MM.1S (cell line): ENCODE data around the gene ARHGAP45.

ENCODE experiments used
- DNase-seq: peaks from one replicate; pipeline ENCODE4 v3.0.0-alpha.2; 2015
- H2AFZ ChIP-seq: fragments of 300-600 bp; sonication (generic); 2 replicates; pipeline ENCODE4 v1.6.0; 2016; ENCODE audit warnings: antibody characterized with exemption, low read length
- H3F3A ChIP-seq: fragments of 300-600 bp; sonication (generic); 2 replicates; pipeline ENCODE4 v1.6.1; 2016; ENCODE audit warnings: mild to moderate bottlenecking, antibody characterized with exemption, low read length, moderate library complexity, mixed read lengths; ENCODE audit not compliant: insufficient read depth
- H3K27ac ChIP-seq: fragments of 300-600 bp; sonication (generic); 2 replicates; pipeline ENCODE4 v1.5.1; 2016; ENCODE audit warnings: mild to moderate bottlenecking, low read length
- H3K27me3 ChIP-seq: fragments of 300-600 bp; sonication (generic); replicated peaks from 2 replicates; pipeline ENCODE4 v1.6.0; 2016; ENCODE audit warnings: low read length; ENCODE audit not compliant: insufficient read depth
- H3K36me3 ChIP-seq: fragments of 300-600 bp; sonication (generic); replicated peaks from 2 replicates; pipeline ENCODE4 v1.6.1; 2016; ENCODE audit warnings: mild to moderate bottlenecking, low read length, mixed read lengths; ENCODE audit not compliant: insufficient read depth
- H3K4me1 ChIP-seq: fragments of 300-600 bp; sonication (generic); 2 replicates; pipeline ENCODE4 v1.6.1; 2016; ENCODE audit warnings: low read length, mixed read lengths
- H3K4me2 ChIP-seq: fragments of 300-600 bp; sonication (generic); 2 replicates; pipeline ENCODE4 v1.6.0; 2016; ENCODE audit warnings: low read depth, low read length
- H3K4me3 ChIP-seq: fragments of 300-600 bp; sonication (generic); 2 replicates; pipeline ENCODE4 v1.5.1; 2016; ENCODE audit warnings: low read length, mixed read lengths
- H3K79me2 ChIP-seq: fragments of 300-600 bp; sonication (generic); 2 replicates; pipeline ENCODE4 v1.6.1; 2016; ENCODE audit warnings: mixed run types, low read length, mixed read lengths
- H3K9ac ChIP-seq: fragments of 300-600 bp; sonication (generic); 2 replicates; pipeline ENCODE4 v1.6.1; 2016; ENCODE audit warnings: low read length, mixed read lengths
- H3K9me2 ChIP-seq: fragments of 300-600 bp; sonication (generic); replicated peaks from 2 replicates; pipeline ENCODE4 v1.6.1; 2016; ENCODE audit warnings: mild to moderate bottlenecking, low read length, mixed read lengths; ENCODE audit not compliant: insufficient read depth
- H3K9me3 ChIP-seq: fragments of 300-600 bp; sonication (generic); replicated peaks from 2 replicates; pipeline ENCODE4 v1.6.1; 2016; ENCODE audit warnings: mild to moderate bottlenecking, low read length, mixed read lengths; ENCODE audit not compliant: insufficient read depth
- H4K20me1 ChIP-seq: fragments of 300-600 bp; sonication (generic); 2 replicates; pipeline ENCODE4 v1.6.1; 2016; ENCODE audit warnings: mild to moderate bottlenecking, low read length, moderate library complexity, mixed read lengths; ENCODE audit not compliant: insufficient read depth
- CTCF ChIP-seq: fragments of 300-600 bp; sonication (generic); IDR thresholded peaks from 2 replicates; pipeline ENCODE4 v1.5.1; 2016; ENCODE audit warnings: antibody characterized with exemption, low read length, mixed read lengths
- EZH2 ChIP-seq: fragments of 300-600 bp; sonication (generic); optimal IDR thresholded peaks from 2 replicates; pipeline ENCODE3; 2017; ENCODE audit warnings: low read depth, mild to moderate bottlenecking, antibody characterized with exemption, low read length, mixed read lengths
- EZH2phosphoT487 ChIP-seq: fragments of 300-600 bp; sonication (generic); IDR thresholded peaks from 2 replicates; pipeline ENCODE4 v1.6.1; 2018; ENCODE audit warnings: antibody characterized with exemption, low read length

The ARHGAP45 gene

GRCh38 chr19:1103708-1104310 is 36.8 kb downstream of the ARHGAP45 start, which contains the start of gene GPX4:
GPX4 (plus strand) TSS chr19:1103994; CDS start chr19:1104044, 50 bp downstream.
- DNase-seq = peak; percentile 100
- peak within 1 kb of the TSS; percentile 95 for H3K4me2 ChIP-seq
- no peaks in the 10 kb centered on the region for H3K36me3 ChIP-seq
- peak within 1 kb of the TSS; percentile 94 for H3K9ac ChIP-seq
- no peaks in the 10 kb centered on the region for H3K27me3 ChIP-seq
- peak within 1 kb of the TSS; percentile 99 for H3K4me3 ChIP-seq
- no peaks in the 10 kb centered on the region for H3K9me3 ChIP-seq
- no peaks in the 10 kb centered on the region for H3K9me2 ChIP-seq
- H3K4me1 ChIP-seq = peaks cover 3% of the 10 kb centered on the region; the same call in 1 of the 2 replicates
- no peaks in the 10 kb centered on the region for H4K20me1 ChIP-seq
- peaks cover 7% of the 10 kb centered on the region; the same call in 1 of the 2 replicates for H3F3A ChIP-seq
- no peak for TF ChIP-seq CTCF
- no peak for TF ChIP-seq EZH2
- TF ChIP-seq EZH2phosphoT487 = no peak
- peak within 1 kb of the TSS; percentile 91 for H3K27ac ChIP-seq
- peaks cover 22% of the 10 kb centered on the region for H3K79me2 ChIP-seq
- peak within 1 kb of the TSS; percentile 76 for H2AFZ ChIP-seq

- H3K79me2 ChIP-seq = peaks cover 22% of the 10 kb centered on the region
- peak; percentile 88 for DNase-seq
- peak overlapping the region; percentile 76 for H2AFZ ChIP-seq
- H3K27ac ChIP-seq = peak overlapping the region; percentile 91
- H3K4me1 ChIP-seq = peaks cover 3% of the 10 kb centered on the region; the same call in 1 of the 2 replicates
- no peaks in the 10 kb centered on the region for H3K9me3 ChIP-seq
- peak overlapping the region; percentile 99 for H3K4me3 ChIP-seq
- no peaks in the 10 kb centered on the region for H3K27me3 ChIP-seq
- peak overlapping the region; percentile 95 for H3K4me2 ChIP-seq
- peaks cover 7% of the 10 kb centered on the region; the same call in 1 of the 2 replicates for H3F3A ChIP-seq
- H3K9me2 ChIP-seq = no peaks in the 10 kb centered on the region
- no peaks in the 10 kb centered on the region for H4K20me1 ChIP-seq
- no peaks in the 10 kb centered on the region for H3K36me3 ChIP-seq
- TF ChIP-seq EZH2 (no peak), EZH2phosphoT487 (no peak), CTCF (no peak)
- H3K9ac ChIP-seq = peak overlapping the region; percentile 94
Observed at GRCh38 chr19:1104311-1105007, 37.5 kb downstream of the ARHGAP45 start.

- peak overlapping the region; percentile 82 for H3K9ac ChIP-seq
- DNase-seq = no peak
Observed at GRCh38 chr19:1105008-1105872, 38.3 kb downstream of the ARHGAP45 start.

More at GRCh38 chr19:1105008-1105872, 38.3 kb downstream of the ARHGAP45 start:
- H3K9me2 ChIP-seq = no peaks in the 10 kb centered on the region
- H3K4me1 ChIP-seq = peaks cover 3% of the 10 kb centered on the region; the same call in 1 of the 2 replicates
- H3K27me3 ChIP-seq = no peaks in the 10 kb centered on the region
- no peaks in the 10 kb centered on the region for H4K20me1 ChIP-seq
- H3K4me2 ChIP-seq = peak overlapping the region; percentile 91
- H3K36me3 ChIP-seq = no peaks in the 10 kb centered on the region
- peak overlapping the region; percentile 43; the same call in 1 of the 2 replicates for H3K27ac ChIP-seq
- no peaks in the 10 kb centered on the region for H3K9me3 ChIP-seq
- H3F3A ChIP-seq = peaks cover 7% of the 10 kb centered on the region; the same call in 1 of the 2 replicates
- peaks cover 22% of the 10 kb centered on the region for H3K79me2 ChIP-seq
- peak overlapping the region; percentile 49; the same call in 1 of the 2 replicates for H2AFZ ChIP-seq
- H3K4me3 ChIP-seq = peak overlapping the region; percentile 99
- TF ChIP-seq CTCF = no peak
- TF ChIP-seq EZH2phosphoT487 = no peak
- no peak for TF ChIP-seq EZH2
